ENCODE measurements around the gene SMARCA2.

Gene SMARCA2

GRCh38 chr9:2213830-2214468 is 198.8 kb downstream of the SMARCA2 start:
- TF ChIP-seq FOXP2 (optimal IDR thresholded peaks at IDR 0.05; ENCODE audit: borderline replicate concordance, extremely low read depth, extremely low read length, insufficient read depth), result no peak
- TF ChIP-seq SIN3A (IDR thresholded peaks at IDR 0.05; ENCODE audit: borderline replicate concordance, insufficient read depth, low read length), result no peak
- TF ChIP-seq, protein P1, sequence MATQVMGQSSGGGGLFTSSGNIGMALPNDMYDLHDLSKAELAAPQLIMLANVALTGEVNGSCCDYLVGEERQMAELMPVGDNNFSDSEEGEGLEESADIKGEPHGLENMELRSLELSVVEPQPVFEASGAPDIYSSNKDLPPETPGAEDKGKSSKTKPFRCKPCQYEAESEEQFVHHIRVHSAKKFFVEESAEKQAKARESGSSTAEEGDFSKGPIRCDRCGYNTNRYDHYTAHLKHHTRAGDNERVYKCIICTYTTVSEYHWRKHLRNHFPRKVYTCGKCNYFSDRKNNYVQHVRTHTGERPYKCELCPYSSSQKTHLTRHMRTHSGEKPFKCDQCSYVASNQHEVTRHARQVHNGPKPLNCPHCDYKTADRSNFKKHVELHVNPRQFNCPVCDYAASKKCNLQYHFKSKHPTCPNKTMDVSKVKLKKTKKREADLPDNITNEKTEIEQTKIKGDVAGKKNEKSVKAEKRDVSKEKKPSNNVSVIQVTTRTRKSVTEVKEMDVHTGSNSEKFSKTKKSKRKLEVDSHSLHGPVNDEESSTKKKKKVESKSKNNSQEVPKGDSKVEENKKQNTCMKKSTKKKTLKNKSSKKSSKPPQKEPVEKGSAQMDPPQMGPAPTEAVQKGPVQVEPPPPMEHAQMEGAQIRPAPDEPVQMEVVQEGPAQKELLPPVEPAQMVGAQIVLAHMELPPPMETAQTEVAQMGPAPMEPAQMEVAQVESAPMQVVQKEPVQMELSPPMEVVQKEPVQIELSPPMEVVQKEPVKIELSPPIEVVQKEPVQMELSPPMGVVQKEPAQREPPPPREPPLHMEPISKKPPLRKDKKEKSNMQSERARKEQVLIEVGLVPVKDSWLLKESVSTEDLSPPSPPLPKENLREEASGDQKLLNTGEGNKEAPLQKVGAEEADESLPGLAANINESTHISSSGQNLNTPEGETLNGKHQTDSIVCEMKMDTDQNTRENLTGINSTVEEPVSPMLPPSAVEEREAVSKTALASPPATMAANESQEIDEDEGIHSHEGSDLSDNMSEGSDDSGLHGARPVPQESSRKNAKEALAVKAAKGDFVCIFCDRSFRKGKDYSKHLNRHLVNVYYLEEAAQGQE (IDR thresholded peaks at IDR 0.05; ENCODE audit: insufficient read depth in 1 of 2, low read depth in 2 of 2, low read length in 2 of 2), result no peak
- TF ChIP-seq POLR2AphosphoS5 (IDR thresholded peaks at IDR 0.05; ENCODE audit: low read depth, low read length), result no peak
- TF ChIP-seq TAF1 (IDR thresholded peaks at IDR 0.05; ENCODE audit: borderline replicate concordance, insufficient read depth, low read length), result no peak

DNA sequence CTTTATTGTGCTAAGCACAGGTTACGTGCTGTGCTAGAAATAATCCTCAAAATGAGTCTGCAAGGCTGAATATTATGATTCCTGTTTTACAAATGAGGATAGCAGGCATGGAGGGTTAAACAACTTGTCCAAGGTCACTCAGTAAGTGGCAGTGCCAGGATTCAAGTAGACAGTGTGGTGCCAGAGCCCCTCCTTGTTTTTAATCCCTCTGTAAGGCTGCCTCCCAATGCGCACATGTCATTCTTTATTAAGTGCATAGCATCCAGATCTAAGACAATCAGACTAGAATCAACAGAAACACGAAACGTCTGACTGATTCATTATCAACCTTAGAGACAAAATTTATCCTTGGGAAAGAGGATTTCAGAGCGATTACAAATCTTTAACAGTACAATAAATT is 199.6 kb downstream of the SMARCA2 start:
- TF ChIP-seq FOXP2 (optimal IDR thresholded peaks at IDR 0.05; ENCODE audit: borderline replicate concordance, extremely low read depth, extremely low read length, insufficient read depth) (no peak), TAF1 (IDR thresholded peaks at IDR 0.05; ENCODE audit: borderline replicate concordance, insufficient read depth, low read length) (no peak), POLR2AphosphoS5 (IDR thresholded peaks at IDR 0.05; ENCODE audit: low read depth, low read length) (no peak), SIN3A (IDR thresholded peaks at IDR 0.05; ENCODE audit: borderline replicate concordance, insufficient read depth, low read length) (no peak)
- TF ChIP-seq, protein P1 (IDR thresholded peaks at IDR 0.05; ENCODE audit: insufficient read depth in 1 of 2, low read depth in 2 of 2, low read length in 2 of 2), result no peak

GRCh38 chr9:2215921-2216441 is 200.8 kb downstream of the SMARCA2 start:
- TF ChIP-seq, protein P1 (IDR thresholded peaks at IDR 0.05; ENCODE audit: insufficient read depth in 1 of 2, low read depth in 2 of 2, low read length in 2 of 2), result no peak
- TF ChIP-seq POLR2AphosphoS5 (IDR thresholded peaks at IDR 0.05; ENCODE audit: low read depth, low read length), result no peak
- no peak for TF ChIP-seq FOXP2 (optimal IDR thresholded peaks at IDR 0.05; ENCODE audit: borderline replicate concordance, extremely low read depth, extremely low read length, insufficient read depth)
- TF ChIP-seq TAF1 (IDR thresholded peaks at IDR 0.05; ENCODE audit: borderline replicate concordance, insufficient read depth, low read length), result no peak
- TF ChIP-seq SIN3A (IDR thresholded peaks at IDR 0.05; ENCODE audit: borderline replicate concordance, insufficient read depth, low read length), result no peak

- TF ChIP-seq POLR2AphosphoS5 (IDR thresholded peaks at IDR 0.05; ENCODE audit: low read depth, low read length) (no peak), FOXP2 (optimal IDR thresholded peaks at IDR 0.05; ENCODE audit: borderline replicate concordance, extremely low read depth, extremely low read length, insufficient read depth) (no peak)
Observed at GRCh38 chr9:2216591-2216990, 201.4 kb downstream of the SMARCA2 start.

DNA sequence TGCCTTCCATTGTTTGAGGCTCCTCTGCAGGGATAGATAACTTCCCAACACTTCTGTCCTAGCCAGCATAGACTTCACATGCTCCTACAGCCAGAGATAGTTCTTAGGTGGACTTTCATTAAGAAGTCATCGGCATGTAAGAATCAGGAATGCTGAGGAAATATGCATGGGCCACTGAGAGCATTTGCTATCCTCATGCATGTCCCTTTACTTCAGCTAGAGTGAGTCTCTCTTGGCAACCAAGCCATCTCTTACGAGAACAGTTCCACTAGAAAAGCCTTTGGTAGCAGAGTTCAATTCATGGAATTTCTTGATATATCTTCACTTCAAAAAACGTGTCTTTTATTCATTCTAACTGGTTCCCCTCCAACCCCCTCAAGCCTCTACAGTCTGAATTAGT is 202.4 kb downstream of the SMARCA2 start:
- TF ChIP-seq TAF1 (IDR thresholded peaks at IDR 0.05; ENCODE audit: borderline replicate concordance, insufficient read depth, low read length) (no peak), POLR2AphosphoS5 (IDR thresholded peaks at IDR 0.05; ENCODE audit: low read depth, low read length) (no peak), SIN3A (IDR thresholded peaks at IDR 0.05; ENCODE audit: borderline replicate concordance, insufficient read depth, low read length) (no peak), FOXP2 (optimal IDR thresholded peaks at IDR 0.05; ENCODE audit: borderline replicate concordance, extremely low read depth, extremely low read length, insufficient read depth) (no peak)
- TF ChIP-seq, protein P1 (IDR thresholded peaks at IDR 0.05; ENCODE audit: insufficient read depth in 1 of 2, low read depth in 2 of 2, low read length in 2 of 2), result no peak
